SK-N-SH (cell line): ENCODE measurements around the gene SPDEF.

Experiments
- EP300 ChIP-seq, 2 experiments: IDR thresholded peaks; 2 replicates each; pipeline versions ENCODE4 v1.4.0 to v1.6.1; 2012; ENCODE audit warnings: borderline replicate concordance in 1 of 2, low read depth in 1 of 2, low read length in 1 of 2
- EZH2phosphoT487 ChIP-seq: fragments of 200-600 bp; sonication (generic); IDR thresholded peaks from 2 replicates; pipeline ENCODE4 v1.6.1; 2017; ENCODE audit warnings: low read depth, mixed run types, mild to moderate bottlenecking, antibody characterized with exemption, moderate library complexity, borderline replicate concordance
- RAD21 ChIP-seq: IDR thresholded peaks from 2 replicates; pipeline ENCODE4 v1.6.1; 2012; ENCODE audit warnings: mild to moderate bottlenecking, low read length
- TF ChIP-seq, protein P1 (sequence below): fragments of 200-600 bp; sonication (generic); IDR thresholded peaks from 2 replicates; pipeline ENCODE4 v1.6.1; 2017; ENCODE audit warnings: antibody characterized with exemption, mild to moderate bottlenecking, moderate library complexity
- TF ChIP-seq, protein P2 (sequence below): IDR thresholded peaks from 2 replicates; pipeline ENCODE4 v1.4.0; 2012; ENCODE audit warnings: low read depth

DNA sequence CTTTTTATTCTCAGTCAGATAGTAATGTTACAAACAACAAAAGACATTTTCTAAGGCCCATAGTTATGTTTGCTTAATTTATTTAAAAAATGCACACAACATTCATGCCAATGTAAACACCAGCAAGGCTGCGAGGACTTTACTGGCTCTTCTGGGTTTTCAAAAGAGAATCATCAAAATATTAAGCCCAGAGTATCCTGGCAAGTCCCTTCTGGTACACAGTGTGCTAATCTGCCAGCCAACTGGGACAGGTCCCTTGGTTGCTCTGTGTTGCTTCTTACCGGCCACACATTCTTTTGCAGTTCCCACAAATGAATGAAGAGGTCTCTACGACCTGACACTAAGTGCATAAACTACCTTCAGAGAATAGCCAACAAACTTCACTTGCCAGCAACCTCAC is 42.6 kb upstream of the SPDEF start:
- TF ChIP-seq, protein P1, sequence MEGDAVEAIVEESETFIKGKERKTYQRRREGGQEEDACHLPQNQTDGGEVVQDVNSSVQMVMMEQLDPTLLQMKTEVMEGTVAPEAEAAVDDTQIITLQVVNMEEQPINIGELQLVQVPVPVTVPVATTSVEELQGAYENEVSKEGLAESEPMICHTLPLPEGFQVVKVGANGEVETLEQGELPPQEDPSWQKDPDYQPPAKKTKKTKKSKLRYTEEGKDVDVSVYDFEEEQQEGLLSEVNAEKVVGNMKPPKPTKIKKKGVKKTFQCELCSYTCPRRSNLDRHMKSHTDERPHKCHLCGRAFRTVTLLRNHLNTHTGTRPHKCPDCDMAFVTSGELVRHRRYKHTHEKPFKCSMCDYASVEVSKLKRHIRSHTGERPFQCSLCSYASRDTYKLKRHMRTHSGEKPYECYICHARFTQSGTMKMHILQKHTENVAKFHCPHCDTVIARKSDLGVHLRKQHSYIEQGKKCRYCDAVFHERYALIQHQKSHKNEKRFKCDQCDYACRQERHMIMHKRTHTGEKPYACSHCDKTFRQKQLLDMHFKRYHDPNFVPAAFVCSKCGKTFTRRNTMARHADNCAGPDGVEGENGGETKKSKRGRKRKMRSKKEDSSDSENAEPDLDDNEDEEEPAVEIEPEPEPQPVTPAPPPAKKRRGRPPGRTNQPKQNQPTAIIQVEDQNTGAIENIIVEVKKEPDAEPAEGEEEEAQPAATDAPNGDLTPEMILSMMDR, result no peak
- TF ChIP-seq EZH2phosphoT487 (no peak), EP300 (IDR thresholded peaks at IDR 0.05; ENCODE audit: borderline replicate concordance in 1 of 2, low read depth in 1 of 2, low read length in 1 of 2) (no peak), RAD21 (no peak)
- TF ChIP-seq, protein P2, sequence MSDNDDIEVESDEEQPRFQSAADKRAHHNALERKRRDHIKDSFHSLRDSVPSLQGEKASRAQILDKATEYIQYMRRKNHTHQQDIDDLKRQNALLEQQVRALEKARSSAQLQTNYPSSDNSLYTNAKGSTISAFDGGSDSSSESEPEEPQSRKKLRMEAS, result no peak
